Osteoblast (primary cell): ENCODE data around the gene NPTN. TPM values are rescaled to one million over a fixed set of nuclear protein-coding genes. Genes with fewer than 3 reads are reported as not detected.
A peak's percentile ranks its signal among the peaks of the same experiment; 100 is the strongest.

ENCODE experiments used
- DNase-seq: peaks from one replicate; pipeline ENCODE4 v3.0.0; 2011; ENCODE audit warnings: low spot score, mixed read lengths; ENCODE audit not compliant: insufficient read length; ENCODE audit errors: missing footprints
- H2AFZ ChIP-seq: 2 replicates; pipeline ENCODE4 v1.6.0; 2011; ENCODE audit warnings: mild to moderate bottlenecking, low read length
- H3K27ac ChIP-seq: 2 replicates; pipeline ENCODE4 v1.5.1; 2011; ENCODE audit warnings: mild to moderate bottlenecking, low read depth, low read length, moderate library complexity
- H3K27me3 ChIP-seq: 2 replicates; pipeline ENCODE4 v1.6.0; 2012; ENCODE audit warnings: mild to moderate bottlenecking, control low read depth, inconsistent platforms, low read length, moderate library complexity; ENCODE audit not compliant: insufficient read depth
- H3K36me3 ChIP-seq: 2 replicates; pipeline ENCODE4 v1.5.1; 2011; ENCODE audit warnings: mild to moderate bottlenecking, low read length, control low read depth, moderate library complexity; ENCODE audit not compliant: insufficient read depth
- H3K4me1 ChIP-seq: 2 replicates; pipeline ENCODE4 v1.5.1; 2011; ENCODE audit warnings: mild to moderate bottlenecking, low read length, control low read depth, moderate library complexity; ENCODE audit not compliant: insufficient read depth
- H3K4me2 ChIP-seq: 2 replicates; pipeline ENCODE4 v1.6.0; 2011; ENCODE audit warnings: mild to moderate bottlenecking, low read length; ENCODE audit not compliant: insufficient read depth
- H3K4me3 ChIP-seq: fragments of 200-600 bp; sonication (generic); 3 replicates; pipeline ENCODE4 v1.5.1; 2012; ENCODE audit warnings: mild to moderate bottlenecking, low read length, inconsistent platforms; ENCODE audit not compliant: insufficient read depth
- H3K79me2 ChIP-seq: 2 replicates; pipeline ENCODE4 v1.6.0; 2012; ENCODE audit warnings: mild to moderate bottlenecking, low read length, control low read depth, inconsistent platforms; ENCODE audit not compliant: insufficient read depth
- H3K9me3 ChIP-seq: 2 replicates; pipeline ENCODE4 v1.5.1; 2011; ENCODE audit warnings: low read depth, low read length, control low read depth
- H4K20me1 ChIP-seq: 2 replicates; pipeline ENCODE4 v1.6.0; 2012; ENCODE audit warnings: mild to moderate bottlenecking, low read length, control low read depth; ENCODE audit not compliant: insufficient read depth
- CTCF ChIP-seq: IDR thresholded peaks from 2 replicates; pipeline ENCODE4 v1.5.1; 2011; ENCODE audit warnings: mild to moderate bottlenecking, low read depth, low read length, moderate library complexity; ENCODE audit errors: extremely low read depth
- total RNA-seq: library from RNA; depleted of rRNA; stranded (reverse); fragments of >200 nt; gene quantifications from 2 replicates; pipeline ENCODE4 v1.2.3, GENCODE V29; 2012

The NPTN gene
- total RNA-seq, 1 donor, result 130 TPM

GRCh38 chr15:73575636-73576247 lies 57.4 kb downstream of the NPTN start:
- peaks cover 50% of the 10 kb centered on the region for H3K36me3 ChIP-seq
- H3K79me2 ChIP-seq, result peaks cover 7% of the 10 kb centered on the region
- no peaks in the 10 kb centered on the region for H3K4me1 ChIP-seq
- DNase-seq, result peak; percentile 64
- no peak overlapping the region for H2AFZ ChIP-seq
- TF ChIP-seq CTCF, result no peak
- no peaks in the 10 kb centered on the region for H3K27me3 ChIP-seq
- H3K9me3 ChIP-seq, result no peaks in the 10 kb centered on the region
- peak overlapping the region; percentile 47 for H3K27ac ChIP-seq
- no peak overlapping the region for H3K4me2 ChIP-seq
- no peak overlapping the region for H3K4me3 ChIP-seq
- H4K20me1 ChIP-seq, result peaks cover 3% of the 10 kb centered on the region

- Histone ChIP-seq H3K27ac (peak overlapping the region; percentile 1), H3K4me3 (no peak overlapping the region), H3K9me3 (no peaks in the 10 kb centered on the region), H3K36me3 (peaks cover 71% of the 10 kb centered on the region), H2AFZ (no peak overlapping the region), H3K27me3 (no peaks in the 10 kb centered on the region), H3K4me2 (no peak overlapping the region), H3K4me1 (no peaks in the 10 kb centered on the region), H4K20me1 (peaks cover 3% of the 10 kb centered on the region), H3K79me2 (peaks cover 3% of the 10 kb centered on the region)
- DNase-seq, result peak; percentile 58
- no peak for TF ChIP-seq CTCF
Measured at GRCh38 chr15:73573572-73573971, 59.6 kb downstream of the NPTN start.

- Histone ChIP-seq H3K36me3 (peaks cover 72% of the 10 kb centered on the region), H3K9me3 (no peaks in the 10 kb centered on the region), H3K4me3 (no peak overlapping the region), H3K4me1 (no peaks in the 10 kb centered on the region), H4K20me1 (peaks cover 5% of the 10 kb centered on the region), H3K79me2 (peaks cover under 1% of the 10 kb centered on the region), H3K27ac (peak overlapping the region; percentile 13), H3K4me2 (no peak overlapping the region), H2AFZ (no peak overlapping the region), H3K27me3 (no peaks in the 10 kb centered on the region)
- no peak for TF ChIP-seq CTCF
- DNase-seq, result no peak
Measured at GRCh38 chr15:73573037-73573436, 60.2 kb downstream of the NPTN start.

GRCh38 chr15:73572296-73572695 lies 60.9 kb downstream of the NPTN start:
- H3K4me3 ChIP-seq, result no peak overlapping the region
- H3K27me3 ChIP-seq, result no peaks in the 10 kb centered on the region
- no peaks in the 10 kb centered on the region for H3K9me3 ChIP-seq
- DNase-seq, result no peak
- peaks cover 76% of the 10 kb centered on the region for H3K36me3 ChIP-seq
- no peaks in the 10 kb centered on the region for H3K79me2 ChIP-seq
- no peak overlapping the region for H3K4me2 ChIP-seq
- no peaks in the 10 kb centered on the region for H3K4me1 ChIP-seq
- no peak overlapping the region for H3K27ac ChIP-seq
- TF ChIP-seq CTCF, result no peak
- no peak overlapping the region for H2AFZ ChIP-seq
- H4K20me1 ChIP-seq, result peaks cover 7% of the 10 kb centered on the region
